ENCODE measurements around the gene NKX1-2.
A peak's percentile ranks its signal among the peaks of the same experiment; 100 is the strongest.

The NKX1-2 gene

DNA sequence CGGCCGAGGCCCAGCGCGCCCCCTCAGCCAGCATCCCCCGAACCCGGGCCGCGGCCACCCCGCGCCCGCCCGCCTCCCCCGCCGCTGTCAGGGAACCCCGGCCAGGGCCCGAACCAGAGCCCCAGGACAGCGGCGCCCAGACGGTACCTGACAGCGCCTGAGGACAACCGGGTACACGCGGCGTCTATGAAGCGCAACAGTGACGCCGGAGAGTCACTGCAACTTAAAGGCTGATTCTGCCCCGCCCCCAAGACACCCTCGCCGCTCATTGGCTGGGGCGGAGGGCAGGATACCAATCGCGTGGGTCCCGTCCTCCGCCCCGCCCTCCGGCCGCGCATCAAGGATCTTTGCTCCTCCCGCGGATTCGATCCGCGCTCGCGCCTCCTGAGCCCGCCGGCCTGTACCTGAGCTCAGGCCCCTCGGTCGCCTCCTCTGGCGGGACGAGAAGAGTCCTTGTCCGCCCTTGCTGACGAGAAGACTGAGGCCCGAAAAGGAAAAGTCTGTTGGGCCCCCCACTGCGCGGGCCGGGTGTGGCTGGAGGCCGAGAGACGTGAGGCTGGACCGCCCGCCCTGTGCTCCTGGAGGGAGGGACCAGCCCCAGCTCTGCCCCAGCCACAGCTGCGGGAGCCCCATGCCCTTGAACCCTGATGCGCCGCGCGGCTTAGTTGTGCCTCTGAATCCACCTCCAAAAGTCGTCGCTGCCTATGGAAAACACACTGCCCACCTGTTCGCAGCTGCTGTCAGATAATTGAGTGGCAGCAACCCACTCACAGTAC is 30.9 kb downstream of the NKX1-2 start, which contains the start of gene OAT:
Gene OAT, minus strand, starts transcription at position 198 of the 776 bp plus-strand sequence. CDS start 6,752 bp downstream, outside the sequence.
- peak within 1 kb of the TSS; percentile 46 for H3K27ac Mint-ChIP-seq
- H3K4me1 Mint-ChIP-seq (ENCODE audit: low read depth): peaks cover 30% of the 10 kb centered on the region
- H3K36me3 Mint-ChIP-seq: no peaks in the 10 kb centered on the region
- no peaks in the 10 kb centered on the region for H3K9me3 Mint-ChIP-seq (ENCODE audit: low read depth)
- peak within 1 kb of the TSS; percentile 86 for H3K4me3 Mint-ChIP-seq
- H3K27me3 Mint-ChIP-seq: peaks cover 3% of the 10 kb centered on the region

DNA sequence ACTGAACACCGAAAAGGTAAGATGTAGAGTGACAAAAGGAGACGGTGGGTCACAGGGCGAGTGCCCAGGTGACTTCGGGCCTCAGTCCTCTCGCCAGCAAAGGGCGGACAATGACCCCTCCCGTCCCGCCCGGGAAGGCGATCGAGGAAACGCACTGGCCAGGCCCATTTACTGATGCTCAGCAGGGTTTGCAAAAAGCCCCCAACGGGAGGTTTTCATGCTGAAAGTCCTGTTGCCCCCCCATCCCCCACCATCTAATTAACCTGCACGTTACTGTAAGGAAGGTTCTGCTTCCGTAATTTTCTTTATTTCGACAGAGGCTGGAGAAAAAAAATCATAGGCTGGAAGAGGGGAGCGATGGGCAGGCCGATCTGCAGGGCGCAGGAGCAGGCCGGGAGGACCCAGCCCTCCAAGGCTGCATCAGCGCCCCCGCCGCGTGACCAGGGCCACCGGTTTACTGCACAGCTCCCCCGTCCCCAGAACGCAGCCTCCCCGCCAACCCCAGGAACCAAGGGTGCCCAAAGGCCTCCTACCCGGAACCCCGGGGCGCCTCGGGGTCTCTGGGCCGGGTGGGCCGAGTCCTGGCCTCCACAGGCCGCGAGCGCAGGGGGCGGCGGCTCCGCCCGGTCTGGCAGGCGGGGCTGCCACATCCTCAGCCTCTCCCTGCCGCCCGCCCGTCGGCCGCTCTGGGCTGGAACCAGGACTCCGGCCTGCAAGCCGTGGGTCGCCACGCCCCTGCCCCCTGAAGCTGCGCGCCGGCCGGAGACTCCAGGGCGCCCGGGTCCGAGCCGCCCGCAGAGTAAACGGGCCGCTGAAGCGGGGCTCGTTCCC is 31.7 kb downstream of the NKX1-2 start:
- Mint-ChIP-seq H3K36me3 (no peaks in the 10 kb centered on the region), H3K4me1 (ENCODE audit: low read depth) (peaks cover 30% of the 10 kb centered on the region), H3K9me3 (ENCODE audit: low read depth) (no peaks in the 10 kb centered on the region), H3K4me3 (peak overlapping the region; percentile 86), H3K27ac (no peak overlapping the region), H3K27me3 (peaks cover 3% of the 10 kb centered on the region)

DNA sequence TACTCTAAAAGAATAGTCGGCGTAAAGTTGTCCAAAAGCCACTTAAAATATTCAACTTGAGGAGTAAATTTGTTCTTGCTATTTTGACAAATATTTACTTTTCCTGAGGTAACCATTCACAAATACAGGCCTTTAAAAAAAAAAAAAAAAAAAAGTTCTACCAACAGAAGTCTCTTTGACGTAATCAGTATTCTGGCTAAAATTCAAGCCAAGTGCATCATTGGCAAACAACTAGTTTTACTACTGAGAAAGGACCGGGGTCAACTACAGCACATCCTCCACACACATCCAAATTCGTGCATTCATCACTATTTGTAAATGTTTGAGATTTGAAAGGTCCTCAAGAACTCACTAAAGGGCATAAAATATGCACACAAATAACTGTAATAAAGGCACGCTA is 33.1 kb downstream of the NKX1-2 start:
- H3K4me3 Mint-ChIP-seq: peak overlapping the region; percentile 56
- H3K27ac Mint-ChIP-seq: no peak overlapping the region
- H3K36me3 Mint-ChIP-seq: no peaks in the 10 kb centered on the region
- no peaks in the 10 kb centered on the region for H3K27me3 Mint-ChIP-seq
- H3K9me3 Mint-ChIP-seq (ENCODE audit: low read depth): no peaks in the 10 kb centered on the region
- peaks cover 34% of the 10 kb centered on the region for H3K4me1 Mint-ChIP-seq (ENCODE audit: low read depth)

DNA sequence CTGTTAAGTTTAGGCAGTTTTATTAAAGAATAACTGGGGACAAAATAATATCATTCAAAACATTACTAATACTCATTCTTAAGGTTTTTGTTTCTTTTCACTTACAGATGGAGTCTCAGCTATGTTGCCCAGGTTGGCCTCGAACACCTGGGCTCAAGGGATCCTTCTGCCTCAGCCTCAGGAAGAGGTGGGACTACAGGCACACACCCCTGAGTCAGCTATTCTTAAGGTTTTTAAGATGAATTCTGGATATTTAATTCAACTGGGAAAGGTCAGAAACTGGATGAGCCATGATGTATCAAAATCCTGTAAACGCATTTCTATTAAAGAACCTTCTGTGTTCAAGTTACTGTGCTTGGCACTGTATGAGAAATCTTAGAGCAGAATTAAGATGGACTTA is 34.6 kb downstream of the NKX1-2 start:
- peaks cover 34% of the 10 kb centered on the region for H3K4me1 Mint-ChIP-seq (ENCODE audit: low read depth)
- no peak overlapping the region for H3K4me3 Mint-ChIP-seq
- H3K27ac Mint-ChIP-seq: no peak overlapping the region

DNA sequence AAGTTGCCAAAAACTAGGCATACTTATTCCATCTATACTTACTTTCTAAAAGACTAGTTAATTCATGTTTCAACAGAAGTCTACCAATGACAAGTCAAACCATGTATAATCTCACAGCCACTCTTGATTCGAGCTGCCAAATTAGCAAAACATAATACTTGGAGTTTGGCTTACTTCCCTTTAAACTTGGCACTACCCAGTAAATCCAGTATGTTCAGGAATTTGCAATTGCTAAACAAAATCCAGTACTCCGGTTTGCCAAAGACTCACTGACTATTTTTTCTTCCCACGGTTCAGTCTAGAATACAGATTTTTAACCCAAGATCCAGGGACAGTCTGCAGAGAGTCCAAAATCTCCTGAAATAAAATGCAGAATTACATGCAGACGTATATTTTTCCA is 35.8 kb downstream of the NKX1-2 start:
- Mint-ChIP-seq H3K36me3 (no peaks in the 10 kb centered on the region), H3K4me3 (no peak overlapping the region), H3K27ac (no peak overlapping the region), H3K4me1 (ENCODE audit: low read depth) (peaks cover 32% of the 10 kb centered on the region), H3K9me3 (ENCODE audit: low read depth) (no peaks in the 10 kb centered on the region), H3K27me3 (no peaks in the 10 kb centered on the region)

More for the DNA sequence above, 34.6 kb downstream of the NKX1-2 start:
- Mint-ChIP-seq H3K27me3 (no peaks in the 10 kb centered on the region), H3K9me3 (ENCODE audit: low read depth) (no peaks in the 10 kb centered on the region), H3K36me3 (no peaks in the 10 kb centered on the region)

DNA sequence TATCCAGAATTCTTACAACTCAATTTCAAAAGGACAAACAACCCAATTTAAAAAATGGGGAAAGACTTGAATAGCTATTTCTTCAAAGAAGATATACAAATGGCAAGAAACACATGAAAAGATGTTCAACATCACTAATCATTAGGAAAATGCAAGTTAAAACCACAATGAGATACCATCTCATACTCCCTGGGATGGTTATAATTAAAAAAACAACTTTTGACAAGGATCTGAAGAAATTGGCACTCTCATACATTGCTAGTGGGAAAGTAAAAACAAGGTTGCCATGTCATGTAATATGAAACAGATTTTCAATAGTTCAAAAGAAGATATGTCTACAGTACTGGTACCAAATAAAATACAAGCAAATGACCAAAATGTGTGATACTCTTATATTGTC is 40.1 kb downstream of the NKX1-2 start:
- no peak overlapping the region for H3K27ac Mint-ChIP-seq
- H3K36me3 Mint-ChIP-seq: peaks cover 11% of the 10 kb centered on the region
- no peaks in the 10 kb centered on the region for H3K27me3 Mint-ChIP-seq
- H3K4me1 Mint-ChIP-seq (ENCODE audit: low read depth): peaks cover 10% of the 10 kb centered on the region
- H3K4me3 Mint-ChIP-seq: no peak overlapping the region
- H3K9me3 Mint-ChIP-seq (ENCODE audit: low read depth): no peaks in the 10 kb centered on the region

DNA sequence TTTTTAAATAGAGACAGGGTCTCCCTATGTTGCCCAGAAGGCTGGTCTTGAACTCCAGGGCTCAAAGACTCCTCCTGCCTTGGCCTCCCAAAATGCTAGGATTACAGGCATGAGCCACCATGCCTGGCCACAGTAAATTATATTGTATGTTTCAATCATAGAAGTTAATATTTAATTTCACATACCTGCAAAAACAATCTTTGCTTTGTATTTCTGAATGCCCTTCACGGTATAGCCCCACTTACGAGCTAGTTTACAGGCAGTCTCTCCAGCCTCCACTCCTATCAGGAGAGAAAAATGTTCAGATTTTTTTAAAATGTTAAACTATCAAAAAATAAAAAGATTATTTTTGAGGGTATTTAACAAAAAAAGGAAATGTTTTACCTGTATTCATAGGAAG is 41.5 kb downstream of the NKX1-2 start:
- H3K36me3 Mint-ChIP-seq: peaks cover 15% of the 10 kb centered on the region

DNA sequence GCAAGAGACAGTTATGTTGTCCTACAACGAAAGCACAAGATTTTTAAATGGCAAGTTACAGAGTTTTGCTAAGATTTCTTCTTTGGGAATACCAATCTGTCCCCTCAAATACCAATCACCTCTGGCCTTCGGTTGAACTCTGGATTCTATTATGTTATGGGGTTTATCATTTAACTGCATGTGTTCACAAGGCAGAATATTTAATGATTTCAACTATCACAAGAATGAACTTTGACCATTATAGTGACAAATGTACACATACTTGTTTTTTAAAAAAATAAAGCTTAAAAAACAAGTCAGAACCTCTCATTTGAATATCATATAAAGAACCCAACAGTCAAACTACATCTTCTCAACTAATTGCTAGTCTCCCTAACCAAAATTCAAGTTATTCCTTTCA is 42.4 kb downstream of the NKX1-2 start:
- no peaks in the 10 kb centered on the region for H3K27me3 Mint-ChIP-seq
- H3K4me3 Mint-ChIP-seq: no peak overlapping the region
- no peaks in the 10 kb centered on the region for H3K9me3 Mint-ChIP-seq (ENCODE audit: low read depth)
- H3K4me1 Mint-ChIP-seq (ENCODE audit: low read depth): peaks cover 12% of the 10 kb centered on the region
- H3K36me3 Mint-ChIP-seq: peaks cover 15% of the 10 kb centered on the region
- no peak overlapping the region for H3K27ac Mint-ChIP-seq

More for the DNA sequence above, 41.5 kb downstream of the NKX1-2 start:
- Mint-ChIP-seq H3K27me3 (no peaks in the 10 kb centered on the region), H3K27ac (no peak overlapping the region), H3K4me1 (ENCODE audit: low read depth) (peaks cover 9% of the 10 kb centered on the region), H3K4me3 (no peak overlapping the region), H3K9me3 (ENCODE audit: low read depth) (no peaks in the 10 kb centered on the region)

DNA sequence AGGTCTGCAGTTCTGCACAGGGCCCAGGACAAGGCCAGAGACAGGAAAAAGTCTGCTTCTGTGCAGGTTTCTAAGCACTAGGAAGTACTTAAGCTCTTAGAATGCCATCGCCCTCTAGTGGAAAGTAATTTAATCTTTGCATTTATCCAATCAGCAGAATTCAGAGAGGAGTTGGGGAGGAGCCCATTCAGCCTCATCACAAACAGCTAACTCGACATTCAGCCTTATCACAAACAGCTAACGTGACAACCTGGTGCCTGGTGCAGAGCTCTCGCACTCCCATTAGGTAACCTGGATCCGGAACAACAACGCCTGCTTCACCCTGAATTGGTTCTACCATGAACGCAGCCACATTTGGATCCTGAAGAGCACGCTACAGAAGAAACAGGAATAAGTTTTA is 46.3 kb downstream of the NKX1-2 start:
- H3K27me3 Mint-ChIP-seq: no peaks in the 10 kb centered on the region
- peaks cover 18% of the 10 kb centered on the region for H3K36me3 Mint-ChIP-seq
- no peak overlapping the region for H3K4me3 Mint-ChIP-seq
- H3K27ac Mint-ChIP-seq: peak overlapping the region; percentile 18
- no peaks in the 10 kb centered on the region for H3K9me3 Mint-ChIP-seq (ENCODE audit: low read depth)
- peaks cover 8% of the 10 kb centered on the region for H3K4me1 Mint-ChIP-seq (ENCODE audit: low read depth)

DNA sequence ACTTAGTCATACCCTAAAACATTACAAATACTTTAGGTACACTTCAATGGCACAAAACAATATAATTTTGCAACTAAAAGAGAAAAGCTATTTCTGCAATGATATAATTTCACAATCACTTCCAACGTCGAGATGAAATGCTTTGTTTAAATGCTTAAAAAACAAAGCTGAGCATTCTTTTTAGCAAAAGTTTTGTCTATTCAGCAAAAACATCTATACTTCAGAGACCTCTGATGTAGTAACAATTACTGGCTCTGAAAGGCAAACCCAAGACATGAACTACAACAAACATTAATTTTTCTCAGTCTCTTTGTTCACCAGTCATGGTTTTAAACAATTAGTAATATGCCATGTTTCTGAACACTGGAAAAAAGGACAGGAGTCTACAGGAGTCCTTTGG is 47.6 kb downstream of the NKX1-2 start:
- no peaks in the 10 kb centered on the region for H3K9me3 Mint-ChIP-seq (ENCODE audit: low read depth)
- H3K4me3 Mint-ChIP-seq: no peak overlapping the region
- no peak overlapping the region for H3K27ac Mint-ChIP-seq
- peaks cover 12% of the 10 kb centered on the region for H3K36me3 Mint-ChIP-seq
- H3K27me3 Mint-ChIP-seq: no peaks in the 10 kb centered on the region
- peaks cover 8% of the 10 kb centered on the region for H3K4me1 Mint-ChIP-seq (ENCODE audit: low read depth)

DNA sequence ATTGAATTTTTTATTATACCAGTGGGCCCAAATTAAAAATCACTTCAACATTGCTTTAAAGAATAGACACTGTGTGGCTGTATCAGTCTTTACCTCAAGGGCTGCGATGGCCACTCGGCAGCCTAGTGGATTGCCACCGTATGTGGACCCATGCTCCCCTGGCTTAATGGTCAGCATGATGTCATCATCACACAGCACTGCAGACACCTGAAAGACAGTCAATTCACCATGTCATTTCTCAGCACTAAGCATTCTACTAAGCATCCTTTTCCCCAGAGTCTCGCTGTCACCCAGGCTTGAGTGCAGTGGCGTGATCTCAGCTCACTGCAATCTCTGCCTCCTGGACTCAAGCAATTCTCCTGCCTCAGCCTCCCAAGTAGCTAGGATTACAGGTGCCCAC is 48.2 kb downstream of the NKX1-2 start:
- H3K4me1 Mint-ChIP-seq (ENCODE audit: low read depth): peaks cover 8% of the 10 kb centered on the region
- peaks cover 7% of the 10 kb centered on the region for H3K36me3 Mint-ChIP-seq
- no peaks in the 10 kb centered on the region for H3K27me3 Mint-ChIP-seq

More for the DNA sequence above, 48.2 kb downstream of the NKX1-2 start:
- H3K4me3 Mint-ChIP-seq: no peak overlapping the region
- H3K9me3 Mint-ChIP-seq (ENCODE audit: low read depth): no peaks in the 10 kb centered on the region
- H3K27ac Mint-ChIP-seq: no peak overlapping the region
